Measurements from ENCODE around the gene SEMA3B. TPM values are rescaled to one million over a fixed set of nuclear protein-coding genes. Genes with fewer than 3 reads are reported as not detected.

Gene SEMA3B
- total RNA-seq, 1 experiment from 2014 or later: 21.8 TPM

- Mint-ChIP-seq H3K36me3 (ENCODE audit: insufficient read depth, unreplicated experiment) (peaks cover 50% of the 10 kb centered on the region), H3K4me3 (ENCODE audit: unreplicated experiment) (peak overlapping the region; percentile 92), H3K9me3 (ENCODE audit: unreplicated experiment) (no peaks in the 10 kb centered on the region), H3K27me3 (ENCODE audit: insufficient read depth, unreplicated experiment) (no peaks in the 10 kb centered on the region), H3K4me1 (ENCODE audit: low read depth, unreplicated experiment) (no peaks in the 10 kb centered on the region), H3K27ac (ENCODE audit: unreplicated experiment) (peak overlapping the region; percentile 93)
- BruUV-seq (replicated peaks): no TSS peak
- POLR2A ChIA-PET: interaction anchor here (1.0 to 2.2 kb wide), 5 partner anchors 10 to 91 kb away, joined by 4 to 57 read pairs (median 7); partner anchors contain the start of genes CYB561D2, GNAI2, IFRD2 and NPRL2
- peaks cover 3% of the 10 kb centered on the region for H3K36me3 ChIP-seq (ENCODE audit: control insufficient read depth, insufficient read depth, low read length)
- peak overlapping the region; percentile 78 for H3K4me3 ChIP-seq (ENCODE audit: low read depth, low read length)
- DNase-seq: no peak
- peaks cover 13% of the 10 kb centered on the region for H3K4me1 ChIP-seq
- TF ChIP-seq, protein P1, sequence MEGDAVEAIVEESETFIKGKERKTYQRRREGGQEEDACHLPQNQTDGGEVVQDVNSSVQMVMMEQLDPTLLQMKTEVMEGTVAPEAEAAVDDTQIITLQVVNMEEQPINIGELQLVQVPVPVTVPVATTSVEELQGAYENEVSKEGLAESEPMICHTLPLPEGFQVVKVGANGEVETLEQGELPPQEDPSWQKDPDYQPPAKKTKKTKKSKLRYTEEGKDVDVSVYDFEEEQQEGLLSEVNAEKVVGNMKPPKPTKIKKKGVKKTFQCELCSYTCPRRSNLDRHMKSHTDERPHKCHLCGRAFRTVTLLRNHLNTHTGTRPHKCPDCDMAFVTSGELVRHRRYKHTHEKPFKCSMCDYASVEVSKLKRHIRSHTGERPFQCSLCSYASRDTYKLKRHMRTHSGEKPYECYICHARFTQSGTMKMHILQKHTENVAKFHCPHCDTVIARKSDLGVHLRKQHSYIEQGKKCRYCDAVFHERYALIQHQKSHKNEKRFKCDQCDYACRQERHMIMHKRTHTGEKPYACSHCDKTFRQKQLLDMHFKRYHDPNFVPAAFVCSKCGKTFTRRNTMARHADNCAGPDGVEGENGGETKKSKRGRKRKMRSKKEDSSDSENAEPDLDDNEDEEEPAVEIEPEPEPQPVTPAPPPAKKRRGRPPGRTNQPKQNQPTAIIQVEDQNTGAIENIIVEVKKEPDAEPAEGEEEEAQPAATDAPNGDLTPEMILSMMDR (IDR thresholded peaks at IDR 0.05; ENCODE audit: insufficient read depth in 1 of 2, low read depth in 1 of 2, low read length in 1 of 2, severe bottlenecking in 1 of 2, unreplicated experiment in 1 of 2): no peak
- intact Hi-C loops (cut with micrococcal nuclease; ENCODE audit: unreplicated experiment): no loop called here
- H3K9me3 ChIP-seq: no peaks in the 10 kb centered on the region
- no peaks in the 10 kb centered on the region for H3K27me3 ChIP-seq (replicated peaks; ENCODE audit: control insufficient read depth, insufficient read depth, low read length)
- CTCF ChIA-PET: interaction anchor here (0.9 kb wide), 1 partner anchor 24 kb away, joined by 4 read pairs; the partner anchor contains the start of gene HYAL1
These were observed 58.2 kb downstream of the SEMA3B start for GRCh38 chr3:50327129-50327528.

Small RNAs within 50 kb of the gene (microRNA-seq; reads per million reads assigned to microRNA genes)
- not detected for gene MIR5787

Other genes with a start within 250 kb of the SEMA3B start
- gene RBM5, start 180.2 kb upstream of the SEMA3B start, total RNA-seq (2022): 145 and 166 TPM in 2 replicates
- gene SEMA3F, start 113.8 kb upstream of the SEMA3B start, total RNA-seq (2022): 11.3 and 16.5 TPM in 2 replicates
- gene GNAT1, start 77.5 kb upstream of the SEMA3B start, total RNA-seq (2022): 0.50 TPM in 1 of 2 replicates, not detected in the other
- gene SLC38A3, start 63.9 kb upstream of the SEMA3B start, total RNA-seq (2022): 11.4 and 16.8 TPM in 2 replicates
- gene GNAI2, start 32.9 kb upstream of the SEMA3B start, total RNA-seq (2022): 59.3 and 62.0 TPM in 2 replicates
- gene LSMEM2, start 9.9 kb downstream of the SEMA3B start, total RNA-seq (2022): not detected in 2 replicates
- gene IFRD2, start 23.3 kb downstream of the SEMA3B start, total RNA-seq (2022): 88.0 and 89.5 TPM in 2 replicates
- 5.2 and 6.8 TPM in 2 replicates for gene HYAL3, start 30.3 kb downstream of the SEMA3B start, total RNA-seq (2022)
- gene NAA80, start 30.3 kb downstream of the SEMA3B start, total RNA-seq (2022): 6.7 and 8.2 TPM in 2 replicates
- 2.3 and 2.6 TPM in 2 replicates for gene HYAL1, start 34.4 kb downstream of the SEMA3B start, total RNA-seq (2022)
- 30.1 and 31.6 TPM in 2 replicates for gene HYAL2, start 53.6 kb downstream of the SEMA3B start, total RNA-seq (2022)
- 34.9 and 38.3 TPM in 2 replicates for gene TUSC2, start 59.1 kb downstream of the SEMA3B start, total RNA-seq (2022)
- 26.7 and 28.1 TPM in 2 replicates for gene RASSF1, start 71.7 kb downstream of the SEMA3B start, total RNA-seq (2022)
- 0.23 and 0.29 TPM in 2 replicates for gene ZMYND10, start 76.6 kb downstream of the SEMA3B start, total RNA-seq (2022)
- 23.7 and 29.8 TPM in 2 replicates for gene NPRL2, start 81.6 kb downstream of the SEMA3B start, total RNA-seq (2022)
- gene CYB561D2, start 81.7 kb downstream of the SEMA3B start, total RNA-seq (2022): 21.2 and 21.4 TPM in 2 replicates
- 23.9 TPM in 2 replicates for gene TMEM115, start 90.4 kb downstream of the SEMA3B start, total RNA-seq (2022)
- gene CACNA2D2, start 234.5 kb downstream of the SEMA3B start, total RNA-seq (2022): 0.25 and 0.35 TPM in 2 replicates

All from Caco-2 (cell line).